Activated CD8-positive, alpha-beta memory T cell treated with anti-CD3 and anti-CD28 coated beads, Interleukin-2, amount 50 U/mL, for 24 hours (primary cell): ENCODE data around the gene PDYN.

Experiments
- DNase-seq: peaks from one replicate; pipeline ENCODE4 v3.0.0-alpha.2; 2020; ENCODE audit errors: extremely low read depth

The PDYN gene

DNA sequence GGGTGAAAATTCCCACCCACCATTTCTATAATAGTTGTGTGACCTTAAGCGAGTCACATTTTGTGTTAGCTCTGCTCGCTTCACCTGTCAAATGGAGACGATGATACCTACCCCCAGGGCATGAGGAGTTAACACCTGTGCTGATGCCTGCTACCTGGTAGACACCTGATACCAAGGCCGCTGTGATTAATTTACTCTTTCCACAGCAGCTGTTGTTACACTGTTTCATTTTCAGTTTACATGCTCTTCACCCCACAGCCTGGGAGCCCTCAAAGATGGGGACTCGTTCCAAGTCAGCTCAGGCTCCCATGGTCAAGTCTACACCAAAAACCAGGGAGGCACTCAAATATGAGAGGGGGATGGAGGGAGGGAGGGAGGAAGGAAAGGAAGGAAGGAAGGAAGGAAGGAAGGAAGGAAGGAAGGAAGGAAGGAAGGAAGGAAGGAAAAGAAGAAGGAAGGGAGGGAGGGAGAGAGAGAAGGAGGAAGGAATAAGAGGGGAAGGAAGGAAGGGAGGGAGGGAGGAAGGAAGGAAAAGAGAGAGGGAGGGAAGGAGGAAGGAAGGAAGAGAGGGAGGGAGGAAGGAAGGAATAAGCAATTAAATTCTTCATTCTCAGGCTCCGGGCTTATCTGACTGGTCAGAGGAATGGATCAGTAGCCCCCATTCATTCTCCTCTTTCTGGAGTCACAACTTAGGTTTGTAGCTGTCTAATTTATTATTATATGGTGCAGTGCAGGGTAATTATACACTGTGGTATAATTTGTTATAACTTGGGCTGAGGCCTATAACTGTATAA lies 40.9 kb downstream of the PDYN start:
- no peak for DNase-seq

DNA sequence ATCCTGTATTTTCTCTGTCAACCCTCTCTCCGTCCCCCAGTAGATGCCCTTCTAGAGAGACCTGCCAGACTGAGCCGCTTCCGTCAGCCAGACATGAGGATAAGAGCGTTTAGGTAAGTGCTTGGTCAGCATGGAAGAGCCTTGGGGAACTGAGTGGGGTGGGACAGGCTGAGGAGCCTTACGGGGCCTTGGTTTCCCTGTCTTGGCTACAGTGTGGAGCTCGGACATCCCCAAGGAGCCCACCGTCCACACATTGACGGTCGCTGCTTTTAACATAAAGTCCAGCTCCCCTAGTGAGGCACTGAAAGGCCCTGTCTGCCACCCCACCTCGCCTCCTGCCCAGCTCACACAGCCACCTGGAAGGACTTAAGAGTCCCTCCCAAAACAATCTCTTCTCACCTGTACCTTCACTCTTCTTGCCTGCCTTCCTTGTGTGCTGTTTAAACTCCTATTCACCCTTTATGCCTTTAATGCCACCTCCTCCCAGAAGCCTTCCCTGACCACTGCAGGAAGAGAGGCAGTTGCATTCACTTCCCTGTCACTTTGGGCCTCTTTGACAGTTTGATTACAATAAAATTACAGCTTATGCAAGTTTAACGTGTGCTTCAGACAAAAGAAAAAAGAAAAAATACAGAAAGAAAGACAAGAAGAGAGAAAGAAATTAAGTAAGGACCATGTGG lies 42.3 kb downstream of the PDYN start:
- DNase-seq: no peak

- DNase-seq: no peak
Measured at GRCh38 chr20:1950836-1951235, 43.0 kb downstream of the PDYN start.

- DNase-seq: no peak
Measured at GRCh38 chr20:1949347-1950100, 44.3 kb downstream of the PDYN start.

DNA sequence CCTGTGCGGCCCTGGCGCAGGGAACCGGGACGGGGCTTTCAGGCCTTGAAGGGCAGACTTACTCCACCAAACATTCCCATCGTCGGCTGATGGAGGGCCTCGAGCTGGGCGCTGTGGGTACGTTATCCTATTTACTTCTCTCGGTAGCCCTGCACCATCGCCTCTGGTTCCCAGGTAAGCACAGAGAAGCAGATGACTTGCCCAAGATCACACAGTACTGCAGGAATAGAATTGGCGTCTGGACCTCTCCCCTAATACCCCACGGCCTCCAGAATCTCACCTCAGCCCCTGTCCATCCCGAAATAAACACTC lies 46.4 kb downstream of the PDYN start:
- DNase-seq: no peak

DNA sequence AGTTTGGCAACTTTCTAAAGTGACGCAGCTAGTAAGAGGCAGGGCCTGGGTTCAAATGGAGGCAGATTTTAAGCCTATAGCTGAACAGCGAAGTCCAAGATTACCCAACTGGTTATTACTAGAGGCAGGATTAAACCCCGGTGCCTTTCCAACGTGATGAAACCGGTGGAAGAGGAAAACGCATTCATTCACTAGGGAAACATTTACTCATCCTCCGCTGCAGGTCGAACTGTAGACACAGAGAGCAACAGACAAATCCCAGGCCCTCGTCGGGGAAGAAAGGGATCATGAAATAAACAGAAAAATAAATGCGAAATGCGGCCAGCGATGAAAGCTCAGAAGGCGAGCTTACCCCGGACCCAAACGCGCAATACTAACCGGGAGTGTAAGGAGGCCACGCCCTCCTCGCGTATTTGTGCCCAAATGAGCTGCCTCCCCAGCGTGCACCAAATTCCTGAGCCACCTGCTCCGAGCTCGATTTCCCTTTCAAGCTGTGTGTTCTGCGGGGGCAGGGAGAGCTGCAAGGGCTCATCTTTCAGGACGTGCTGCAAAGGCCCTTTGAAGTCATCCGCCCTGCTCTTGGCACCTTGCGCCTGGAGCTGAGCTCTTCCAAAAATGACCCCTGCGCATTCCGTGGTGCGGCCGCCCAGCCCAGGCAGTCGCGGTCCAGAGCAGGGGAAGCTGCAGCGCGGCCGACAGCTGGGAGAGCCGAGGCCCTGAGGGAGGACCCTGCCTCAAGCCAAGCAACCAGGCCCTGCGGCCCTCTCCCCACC lies 46.9 kb downstream of the PDYN start:
- no peak for DNase-seq

DNA sequence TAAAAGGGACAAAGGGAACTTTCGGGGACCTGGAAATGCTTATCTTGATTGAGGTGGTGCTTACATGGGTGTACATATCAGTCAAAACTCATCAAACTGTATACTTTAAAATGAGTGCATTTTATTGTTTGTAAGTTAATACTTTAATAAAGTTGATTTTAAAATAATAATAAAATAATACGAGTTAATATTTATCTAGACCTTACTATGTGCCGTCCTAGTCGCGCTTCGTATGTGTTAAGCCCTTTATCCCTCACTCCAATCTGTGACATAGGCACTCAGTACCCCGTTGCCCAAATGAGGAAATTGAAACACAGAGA lies 47.5 kb downstream of the PDYN start:
- DNase-seq: no peak

DNA sequence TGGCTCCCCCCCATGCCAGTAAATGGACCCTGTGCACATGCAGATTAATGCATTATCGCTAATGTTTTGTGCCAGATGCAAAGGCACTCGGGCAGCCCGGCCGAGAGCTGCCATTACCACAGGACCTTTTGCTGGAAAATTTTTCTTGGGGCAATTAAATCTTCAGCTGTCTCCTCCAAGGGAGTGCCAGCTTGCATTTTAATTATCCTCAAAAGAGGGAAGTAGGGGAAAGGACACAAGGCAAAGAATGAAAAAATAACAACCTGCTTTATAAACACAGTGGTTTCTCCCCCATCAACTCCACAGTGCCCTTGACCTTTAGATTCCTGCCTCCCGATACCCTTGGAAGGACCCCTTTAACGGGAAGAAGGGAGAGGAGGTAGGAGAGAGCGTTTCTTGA lies 48.2 kb downstream of the PDYN start:
- no peak for DNase-seq

GRCh38 chr20:1945134-1945618 lies 48.7 kb downstream of the PDYN start:
- DNase-seq: no peak

DNA sequence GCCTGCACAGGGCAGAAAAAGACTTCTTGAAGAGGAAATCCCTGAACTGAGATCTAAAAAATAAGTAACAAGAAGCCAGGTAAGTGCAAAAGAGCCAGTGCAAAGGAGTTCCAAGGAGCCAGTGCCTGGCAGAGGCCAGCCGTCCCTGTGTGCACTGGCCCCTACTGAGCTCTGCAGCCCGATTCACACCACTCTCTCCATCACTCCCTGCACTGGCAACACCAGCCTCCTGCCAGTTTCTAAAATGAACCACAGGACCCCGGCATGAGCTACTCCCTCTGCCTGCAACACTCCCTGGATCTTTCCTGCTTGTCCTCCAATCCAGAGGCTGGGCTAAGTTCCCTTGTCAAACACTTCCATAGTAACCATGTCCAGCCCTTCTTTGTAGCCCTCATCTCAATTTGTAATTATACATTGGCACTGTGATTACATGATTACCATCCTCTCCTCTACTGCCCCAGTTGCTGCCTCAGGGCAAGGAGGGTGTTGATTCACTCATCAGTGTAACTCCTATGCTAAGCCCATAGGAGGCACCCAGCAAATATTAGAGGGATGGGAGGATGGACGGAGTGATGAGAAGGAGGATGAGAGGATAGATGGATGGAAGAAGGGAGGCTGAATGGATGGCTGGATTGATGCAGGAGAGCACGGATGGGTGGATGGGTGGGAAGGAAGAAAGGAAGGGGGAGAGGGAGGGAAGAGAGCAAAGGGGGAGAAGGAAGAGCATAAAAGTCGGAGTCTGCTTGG lies 49.3 kb downstream of the PDYN start:
- DNase-seq: no peak

DNA sequence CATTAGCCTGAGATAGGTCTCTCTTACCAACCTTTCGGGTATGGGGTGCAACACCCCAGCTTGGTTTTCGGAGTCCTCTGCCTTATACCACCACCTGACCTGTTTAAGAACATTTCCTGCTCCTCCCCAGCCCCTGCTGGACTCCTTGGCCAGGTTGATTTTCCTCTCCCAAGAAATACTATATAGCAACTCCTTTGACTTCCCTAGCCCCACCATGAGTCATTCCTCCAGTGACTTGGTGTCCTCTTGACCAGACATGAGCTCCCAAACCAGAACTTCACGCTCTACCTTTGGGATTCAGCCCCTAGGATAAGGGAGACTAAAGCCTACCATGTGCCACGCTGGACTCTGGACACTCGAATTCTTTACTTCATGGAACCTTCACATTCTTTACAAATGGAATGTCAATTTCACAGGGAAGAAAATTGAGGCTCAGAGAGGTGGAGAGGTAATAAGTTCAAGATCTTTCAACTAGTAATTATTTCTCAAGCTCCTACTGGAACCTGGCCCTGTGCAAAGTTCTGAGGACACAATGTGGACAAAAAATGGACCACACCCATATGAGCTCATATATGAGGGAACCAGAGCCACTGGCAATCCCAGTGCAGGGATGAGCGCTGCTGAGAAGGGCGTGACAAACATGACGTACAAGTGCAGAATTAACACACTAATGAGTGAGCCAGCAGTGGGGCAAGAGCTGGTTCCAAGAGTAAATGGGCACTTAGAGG lies 50.4 kb downstream of the PDYN start:
- no peak for DNase-seq

- DNase-seq: no peak
Measured at GRCh38 chr20:1942486-1943274, 51.2 kb downstream of the PDYN start.

- no peak for DNase-seq
Measured at GRCh38 chr20:1942061-1942460, 51.8 kb downstream of the PDYN start.

DNA sequence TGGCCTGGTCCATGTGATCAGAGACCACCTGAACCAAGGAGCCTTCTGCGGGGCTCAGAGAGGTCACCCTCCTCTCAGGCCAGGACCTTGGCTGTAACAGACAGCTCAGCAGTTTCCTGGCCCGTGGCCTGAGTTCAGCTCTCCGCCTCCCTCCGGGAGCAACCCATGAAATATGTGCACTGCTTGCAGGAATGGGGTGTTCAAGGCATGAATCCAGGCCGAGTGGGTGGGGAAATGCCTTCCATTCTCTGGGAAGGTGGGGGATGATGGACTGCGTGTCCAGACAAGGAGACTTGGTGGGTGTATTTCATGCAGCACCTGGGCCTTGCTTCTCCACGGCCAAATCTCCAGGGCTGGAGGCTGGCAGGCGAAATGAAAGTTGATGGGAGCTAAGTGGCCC lies 52.6 kb downstream of the PDYN start:
- DNase-seq: no peak

- DNase-seq: no peak
Measured at GRCh38 chr20:1940581-1940980, 53.3 kb downstream of the PDYN start.

GRCh38 chr20:1939270-1939595 lies 54.6 kb downstream of the PDYN start:
- DNase-seq: no peak

DNA sequence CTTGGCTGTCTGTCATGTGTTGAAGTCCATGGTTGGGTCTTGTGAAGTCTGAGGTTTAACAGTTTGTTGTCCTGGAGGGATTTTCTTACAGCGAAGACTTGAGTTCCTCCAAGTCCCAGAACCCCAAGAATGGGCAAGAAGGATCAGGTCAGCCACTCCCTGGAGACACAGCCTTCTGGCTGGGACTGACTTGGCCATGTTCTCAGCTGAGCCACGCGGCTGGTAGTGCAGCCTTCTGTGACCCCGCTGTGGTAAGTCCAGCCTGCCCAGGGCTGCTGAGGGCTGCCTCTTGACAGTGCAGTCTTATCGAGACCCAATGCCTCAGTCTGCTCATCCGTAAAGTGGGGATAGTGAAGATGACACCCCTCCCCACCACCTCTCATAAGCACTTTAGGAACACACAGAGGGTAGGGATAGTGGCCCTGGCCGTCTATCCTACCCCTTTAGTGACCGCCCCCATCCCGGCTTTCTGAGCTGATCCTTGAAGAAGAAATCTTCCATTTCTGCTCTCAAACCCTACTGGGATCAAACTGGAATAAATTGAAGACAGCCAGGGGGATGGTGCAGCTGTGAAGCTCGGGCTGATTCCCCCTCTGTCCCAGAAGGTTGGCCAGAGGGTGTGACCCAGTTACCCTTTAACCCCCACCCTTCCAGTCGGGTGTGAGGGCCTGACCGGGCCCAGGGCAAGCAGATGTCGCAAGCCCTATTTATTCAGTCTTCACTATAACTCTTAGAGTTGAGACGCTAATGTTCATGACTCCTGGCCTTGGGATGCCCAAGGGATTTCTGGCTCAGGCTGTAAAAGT lies 55.2 kb downstream of the PDYN start:
- DNase-seq: no peak

DNA sequence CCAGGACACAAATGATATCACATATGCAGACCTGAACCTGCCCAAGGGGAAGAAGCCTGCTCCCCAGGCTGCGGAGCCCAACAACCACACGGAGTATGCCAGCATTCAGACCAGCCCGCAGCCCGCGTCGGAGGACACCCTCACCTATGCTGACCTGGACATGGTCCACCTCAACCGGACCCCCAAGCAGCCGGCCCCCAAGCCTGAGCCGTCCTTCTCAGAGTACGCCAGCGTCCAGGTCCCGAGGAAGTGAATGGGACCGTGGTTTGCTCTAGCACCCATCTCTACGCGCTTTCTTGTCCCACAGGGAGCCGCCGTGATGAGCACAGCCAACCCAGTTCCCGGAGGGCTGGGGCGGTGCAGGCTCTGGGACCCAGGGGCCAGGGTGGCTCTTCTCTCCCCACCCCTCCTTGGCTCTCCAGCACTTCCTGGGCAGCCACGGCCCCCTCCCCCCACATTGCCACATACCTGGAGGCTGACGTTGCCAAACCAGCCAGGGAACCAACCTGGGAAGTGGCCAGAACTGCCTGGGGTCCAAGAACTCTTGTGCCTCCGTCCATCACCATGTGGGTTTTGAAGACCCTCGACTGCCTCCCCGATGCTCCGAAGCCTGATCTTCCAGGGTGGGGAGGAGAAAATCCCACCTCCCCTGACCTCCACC lies 56.4 kb downstream of the PDYN start:
- DNase-seq: no peak
